Measurements from ENCODE around the gene CNTNAP2.

DNA sequence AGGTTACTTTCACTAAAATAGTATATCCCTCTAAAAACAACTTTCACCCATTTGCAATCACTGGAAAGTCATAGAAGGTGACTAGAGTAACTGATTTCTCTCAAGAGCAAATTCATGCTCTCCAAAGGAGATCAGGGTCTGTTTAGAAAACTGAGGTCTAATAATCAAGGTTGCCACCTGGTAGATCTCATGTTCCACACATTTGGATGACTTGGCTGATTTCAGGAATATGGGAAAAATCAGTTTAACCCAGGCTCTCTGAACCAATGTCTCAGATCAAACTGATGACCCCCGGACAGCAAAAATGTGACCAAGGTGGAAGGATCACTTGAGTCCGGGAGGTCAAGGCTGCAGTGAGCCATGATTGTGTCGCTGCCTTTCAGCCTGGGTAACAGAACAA lies 1911.6 kb downstream of the CNTNAP2 start:
- TF ChIP-seq, protein P1, sequence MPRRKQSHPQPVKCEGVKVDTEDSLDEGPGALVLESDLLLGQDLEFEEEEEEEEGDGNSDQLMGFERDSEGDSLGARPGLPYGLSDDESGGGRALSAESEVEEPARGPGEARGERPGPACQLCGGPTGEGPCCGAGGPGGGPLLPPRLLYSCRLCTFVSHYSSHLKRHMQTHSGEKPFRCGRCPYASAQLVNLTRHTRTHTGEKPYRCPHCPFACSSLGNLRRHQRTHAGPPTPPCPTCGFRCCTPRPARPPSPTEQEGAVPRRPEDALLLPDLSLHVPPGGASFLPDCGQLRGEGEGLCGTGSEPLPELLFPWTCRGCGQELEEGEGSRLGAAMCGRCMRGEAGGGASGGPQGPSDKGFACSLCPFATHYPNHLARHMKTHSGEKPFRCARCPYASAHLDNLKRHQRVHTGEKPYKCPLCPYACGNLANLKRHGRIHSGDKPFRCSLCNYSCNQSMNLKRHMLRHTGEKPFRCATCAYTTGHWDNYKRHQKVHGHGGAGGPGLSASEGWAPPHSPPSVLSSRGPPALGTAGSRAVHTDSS (CRISPR knock-in tag; conservative IDR thresholded peaks at IDR 0.05): no peak
- TF ChIP-seq, protein P2, sequence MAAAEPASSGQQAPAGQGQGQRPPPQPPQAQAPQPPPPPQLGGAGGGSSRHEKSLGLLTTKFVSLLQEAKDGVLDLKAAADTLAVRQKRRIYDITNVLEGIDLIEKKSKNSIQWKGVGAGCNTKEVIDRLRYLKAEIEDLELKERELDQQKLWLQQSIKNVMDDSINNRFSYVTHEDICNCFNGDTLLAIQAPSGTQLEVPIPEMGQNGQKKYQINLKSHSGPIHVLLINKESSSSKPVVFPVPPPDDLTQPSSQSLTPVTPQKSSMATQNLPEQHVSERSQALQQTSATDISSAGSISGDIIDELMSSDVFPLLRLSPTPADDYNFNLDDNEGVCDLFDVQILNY (CRISPR knock-in tag; conservative IDR thresholded peaks at IDR 0.05): no peak
- TF ChIP-seq, protein P3, sequence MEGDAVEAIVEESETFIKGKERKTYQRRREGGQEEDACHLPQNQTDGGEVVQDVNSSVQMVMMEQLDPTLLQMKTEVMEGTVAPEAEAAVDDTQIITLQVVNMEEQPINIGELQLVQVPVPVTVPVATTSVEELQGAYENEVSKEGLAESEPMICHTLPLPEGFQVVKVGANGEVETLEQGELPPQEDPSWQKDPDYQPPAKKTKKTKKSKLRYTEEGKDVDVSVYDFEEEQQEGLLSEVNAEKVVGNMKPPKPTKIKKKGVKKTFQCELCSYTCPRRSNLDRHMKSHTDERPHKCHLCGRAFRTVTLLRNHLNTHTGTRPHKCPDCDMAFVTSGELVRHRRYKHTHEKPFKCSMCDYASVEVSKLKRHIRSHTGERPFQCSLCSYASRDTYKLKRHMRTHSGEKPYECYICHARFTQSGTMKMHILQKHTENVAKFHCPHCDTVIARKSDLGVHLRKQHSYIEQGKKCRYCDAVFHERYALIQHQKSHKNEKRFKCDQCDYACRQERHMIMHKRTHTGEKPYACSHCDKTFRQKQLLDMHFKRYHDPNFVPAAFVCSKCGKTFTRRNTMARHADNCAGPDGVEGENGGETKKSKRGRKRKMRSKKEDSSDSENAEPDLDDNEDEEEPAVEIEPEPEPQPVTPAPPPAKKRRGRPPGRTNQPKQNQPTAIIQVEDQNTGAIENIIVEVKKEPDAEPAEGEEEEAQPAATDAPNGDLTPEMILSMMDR (CRISPR knock-in tag; IDR thresholded peaks at IDR 0.05): no peak
